Right hindlimb (tissue), 1 donor: ENCODE results near the gene CCDC152.

Source experiments
- DNase-seq: peaks from one replicate; pipeline ENCODE4 v3.0.0-alpha.2; 2018

Gene CCDC152

DNA sequence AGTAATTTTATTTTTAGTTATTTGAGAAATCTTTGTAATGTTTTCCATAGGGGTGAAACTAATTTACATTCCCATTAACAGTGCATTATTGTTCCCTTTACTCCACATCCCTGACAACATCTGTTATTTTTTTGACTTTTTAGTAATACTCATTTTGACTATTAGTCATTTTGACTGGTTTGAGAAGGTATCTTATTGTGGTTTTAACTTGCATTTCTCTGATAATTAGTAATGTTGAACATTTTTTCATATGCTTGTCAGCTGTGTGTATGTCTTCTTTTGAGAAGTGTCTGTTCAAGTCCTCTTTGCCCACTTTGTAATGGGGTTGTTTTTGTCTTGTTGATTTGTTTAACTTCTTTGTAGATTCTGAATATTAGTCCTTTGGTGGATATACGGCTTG, 27.5 kb downstream of the CCDC152 start:
- DNase-seq, result no peak

DNA sequence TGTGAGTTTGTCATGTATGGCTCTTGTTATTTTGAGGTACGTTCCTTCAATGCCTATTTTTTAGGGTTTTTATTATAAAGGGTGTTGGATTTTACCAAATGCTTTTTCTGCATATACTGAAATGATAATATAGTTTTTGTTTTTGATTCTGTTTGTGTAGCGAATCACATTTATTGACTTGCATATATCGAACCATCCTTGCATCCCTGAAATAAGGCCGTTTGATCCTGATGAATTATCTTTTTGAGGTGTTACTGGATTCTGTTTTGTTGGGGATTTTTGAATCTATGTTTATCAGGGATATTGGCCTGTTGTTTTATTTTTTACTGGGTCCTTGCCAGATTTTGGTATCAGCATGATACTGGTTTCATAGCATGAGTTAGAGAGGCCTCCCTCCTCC, 29.1 kb downstream of the CCDC152 start:
- DNase-seq, result no peak

- no peak for DNase-seq
Measured at GRCh38 chr5:42787073-42787472, 30.5 kb downstream of the CCDC152 start.

- DNase-seq, result no peak
Measured at GRCh38 chr5:42787845-42788244, 31.2 kb downstream of the CCDC152 start.

- DNase-seq, result no peak
Measured at GRCh38 chr5:42791151-42791550, 34.5 kb downstream of the CCDC152 start.

DNA sequence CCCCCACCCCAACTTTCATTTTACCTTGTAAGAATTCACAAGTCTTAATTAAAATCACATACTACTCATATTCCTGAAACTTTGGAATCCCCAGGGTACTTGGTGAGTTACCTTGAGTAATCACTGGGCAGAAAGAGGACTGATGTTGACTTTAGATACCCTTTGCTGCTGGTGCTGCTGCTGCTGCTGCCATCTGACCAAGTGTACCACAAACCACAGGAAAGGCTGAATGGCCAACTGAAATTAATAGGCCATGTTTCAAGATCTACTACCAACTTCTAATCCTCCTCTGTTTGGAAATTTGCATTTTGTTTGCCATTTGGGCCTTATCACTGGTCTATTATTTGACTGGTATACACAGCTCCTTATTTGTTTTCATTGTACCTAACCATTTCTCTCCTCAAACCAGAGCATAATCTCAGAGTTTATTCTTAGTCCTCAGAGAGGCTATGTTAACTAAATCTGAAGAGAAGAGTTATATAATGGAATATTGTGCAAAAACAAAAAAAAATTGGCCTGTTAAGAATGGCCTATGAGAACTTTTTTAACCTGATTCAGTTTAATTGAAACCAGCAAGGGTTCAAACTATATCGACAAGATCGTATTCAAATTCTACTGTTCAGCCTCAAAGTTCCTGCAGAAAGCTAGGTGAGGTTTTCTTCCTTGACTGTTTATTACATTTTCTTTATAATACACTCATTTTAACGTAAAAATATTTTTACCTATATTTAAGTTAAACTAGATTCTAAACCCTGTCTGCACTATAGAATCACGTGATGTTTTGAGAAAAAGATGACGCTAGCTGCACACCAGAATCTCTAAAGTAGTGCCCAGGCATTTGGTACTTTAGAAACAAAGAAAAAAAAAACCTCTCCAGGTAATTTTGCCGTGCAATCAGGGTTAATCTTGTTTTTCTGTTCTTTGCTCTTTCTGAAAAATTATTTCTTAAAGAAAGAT, 41.9 kb downstream of the CCDC152 start:
- no peak for DNase-seq

GRCh38 chr5:42799241-42799608, 42.6 kb downstream of the CCDC152 start:
- DNase-seq, result no peak

DNA sequence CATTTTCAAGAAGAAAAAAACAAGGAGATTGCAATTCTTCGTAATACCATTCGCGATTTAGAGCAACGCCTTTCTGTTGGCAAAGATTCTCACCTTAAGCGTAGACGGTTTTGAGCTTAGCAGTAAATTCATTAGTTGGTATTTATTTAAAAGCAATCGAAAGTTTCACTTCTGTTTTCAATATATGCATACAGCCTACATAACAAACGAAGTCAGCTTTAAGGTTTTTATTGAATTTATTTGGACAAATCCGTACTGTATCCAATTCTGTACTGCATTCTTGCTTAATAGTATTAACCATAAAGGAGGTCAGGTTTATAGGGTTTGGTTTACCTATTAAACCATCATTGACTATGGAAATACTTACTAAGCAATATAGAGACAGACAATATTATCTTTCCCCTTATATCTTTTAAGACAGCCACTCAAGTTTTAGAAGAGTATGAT, 43.1 kb downstream of the CCDC152 start:
- no peak for DNase-seq

DNA sequence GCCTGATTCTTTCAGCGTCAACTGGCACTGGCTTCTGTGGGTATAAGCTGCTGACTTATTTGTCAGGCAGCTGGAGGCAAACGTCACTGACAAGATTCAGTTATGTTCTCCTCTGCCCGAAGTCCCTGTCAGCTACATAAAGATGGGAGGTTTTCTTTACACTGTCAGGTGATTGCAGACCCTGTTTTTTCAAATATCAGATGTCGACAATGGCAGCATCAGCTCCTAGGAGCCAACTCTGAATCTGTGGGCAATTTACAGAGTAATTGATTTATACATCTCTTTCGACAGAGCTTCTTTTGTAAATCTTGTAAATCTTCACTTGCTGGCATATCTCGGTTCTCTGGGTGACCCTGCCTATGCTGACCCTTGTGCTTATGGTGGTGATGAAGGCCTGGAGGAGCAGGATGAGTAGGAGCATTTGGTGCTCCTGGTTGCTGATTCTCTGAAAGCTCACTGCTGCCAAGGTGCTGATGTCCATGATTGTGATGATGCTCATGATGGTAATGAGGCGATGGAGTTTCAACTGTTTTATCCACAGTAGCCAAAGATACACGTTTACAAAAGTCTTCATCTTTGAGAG, 44.2 kb downstream of the CCDC152 start:
- no peak for DNase-seq

- no peak for DNase-seq
Measured at GRCh38 chr5:42801516-42802166, 45.0 kb downstream of the CCDC152 start.

GRCh38 chr5:42804717-42805339, 48.2 kb downstream of the CCDC152 start:
- no peak for DNase-seq

- DNase-seq, result no peak
Measured at GRCh38 chr5:42806004-42806700, 49.5 kb downstream of the CCDC152 start.

DNA sequence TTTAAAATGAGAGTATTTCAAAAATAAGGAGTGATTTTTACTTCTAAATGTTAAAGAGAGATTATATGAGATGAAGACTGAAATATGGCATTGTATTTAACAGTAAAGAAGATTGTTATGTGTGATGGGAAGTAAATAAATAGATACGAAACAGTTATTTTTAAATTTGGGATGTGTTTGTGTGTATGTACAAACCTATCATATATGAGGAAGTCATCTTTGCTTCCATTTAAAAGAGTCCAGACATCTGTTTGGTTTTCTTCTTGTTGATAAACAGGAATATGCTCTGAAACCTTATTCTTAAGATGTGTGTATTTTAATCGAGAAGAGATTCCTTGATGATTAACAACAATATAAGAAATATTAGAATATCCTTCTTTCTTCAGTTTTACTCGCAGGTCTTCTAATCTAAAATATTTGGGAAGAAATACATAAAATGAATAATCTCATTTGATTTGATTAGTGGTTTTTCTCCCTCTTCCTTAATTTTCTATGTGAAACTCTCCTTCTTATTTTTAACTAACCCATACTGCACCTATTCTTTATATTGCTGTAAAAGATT, 50.2 kb downstream of the CCDC152 start:
- no peak for DNase-seq

DNA sequence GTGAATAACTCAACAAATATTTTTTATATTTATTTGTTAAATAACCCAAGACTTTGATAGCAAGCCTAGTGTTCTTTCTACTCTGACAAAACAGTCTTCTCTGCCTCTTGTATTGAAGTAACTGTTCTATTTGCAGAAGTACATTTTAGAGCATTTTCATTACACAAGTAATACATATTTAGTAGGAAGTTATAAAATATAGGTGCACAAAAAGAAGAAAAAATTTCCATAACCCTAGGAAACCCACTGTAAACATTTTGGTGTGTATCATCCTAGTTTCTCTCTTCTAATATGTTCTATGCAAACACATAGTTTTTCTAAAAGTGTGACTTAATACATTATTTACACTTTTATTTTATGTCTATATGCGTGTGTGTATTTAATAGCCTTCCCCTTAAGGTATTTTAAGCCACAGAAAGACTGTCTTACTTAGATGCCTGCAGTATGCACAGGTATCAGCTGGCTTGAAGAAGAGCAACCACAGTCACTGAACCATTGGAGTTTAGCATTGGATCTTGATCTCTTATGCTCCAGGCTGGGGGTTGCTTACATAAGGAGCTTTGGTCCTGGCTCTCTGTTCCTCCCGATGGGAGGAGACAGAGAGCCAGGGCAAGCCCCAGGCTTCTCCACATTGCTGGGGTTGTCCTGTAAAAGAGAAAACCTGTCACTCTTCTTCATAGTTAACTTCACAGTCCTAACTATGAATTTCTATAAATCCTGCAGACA, 51.3 kb downstream of the CCDC152 start:
- no peak for DNase-seq

DNA sequence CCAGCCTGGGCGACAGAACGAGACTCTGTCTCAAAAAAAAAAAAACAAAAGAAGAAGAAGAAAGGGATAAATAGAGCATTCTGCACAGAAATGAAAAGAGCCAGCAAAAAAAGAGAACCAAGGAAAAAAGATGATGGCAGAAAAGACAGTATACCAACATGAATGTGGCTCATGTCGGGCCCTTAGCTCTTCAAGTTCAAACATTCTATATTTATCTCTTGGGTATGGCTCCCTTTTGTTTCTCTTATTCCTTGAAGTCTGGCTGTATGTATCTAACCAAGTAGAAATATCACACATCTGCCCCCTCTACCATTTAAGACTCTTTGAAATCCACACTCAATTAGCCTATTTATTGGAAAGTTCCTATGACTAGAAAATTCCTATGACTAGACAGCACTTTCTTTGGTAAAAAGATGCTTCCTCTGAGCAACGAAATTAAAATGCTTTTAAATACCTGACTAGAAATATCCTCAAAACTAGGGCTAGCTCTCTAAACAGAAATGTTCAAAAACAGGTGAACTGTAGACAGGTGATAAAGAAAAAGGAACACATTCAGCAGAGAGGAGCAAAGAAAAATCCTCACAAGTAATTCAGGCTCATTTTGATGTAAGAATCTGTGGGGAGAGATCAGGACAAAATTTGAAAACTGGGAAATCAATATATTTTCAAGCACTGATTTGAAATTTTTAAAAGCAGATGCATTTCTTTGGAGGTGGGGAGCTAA, 52.4 kb downstream of the CCDC152 start:
- DNase-seq, result no peak

GRCh38 chr5:42810834-42811590, 54.4 kb downstream of the CCDC152 start:
- DNase-seq, result no peak

GRCh38 chr5:42811591-42812446, 55.2 kb downstream of the CCDC152 start, which contains the start of gene SELENOP:
SELENOP (minus strand) TSS chr5:42811892; CDS start chr5:42808353, 3,539 bp downstream.
- DNase-seq, result peak; percentile 68

GRCh38 chr5:42812620-42813019, 56.0 kb downstream of the CCDC152 start:
- DNase-seq, result no peak

DNA sequence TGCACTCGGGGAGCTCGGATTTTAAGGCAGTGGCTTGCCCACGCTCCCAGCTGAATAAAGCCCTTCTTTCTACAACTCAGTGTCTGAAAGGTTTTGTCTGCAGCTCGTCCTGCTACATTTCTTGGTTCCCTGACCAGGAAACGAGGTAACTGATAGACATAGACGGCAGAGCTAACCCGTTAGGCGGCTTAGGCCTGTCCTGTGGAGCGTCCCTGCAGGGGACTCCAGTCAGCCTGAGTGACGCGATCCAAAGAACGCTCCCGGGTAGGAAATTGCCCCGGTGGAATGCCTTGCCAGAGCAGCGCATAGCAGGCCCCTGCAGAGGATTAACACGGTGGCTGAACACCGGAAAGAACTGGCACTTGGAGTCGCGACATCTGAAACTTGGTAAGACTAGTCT, 56.9 kb downstream of the CCDC152 start:
- DNase-seq, result no peak
